A673 (cell line): ENCODE results near the gene PHKG1. TPM values are rescaled to one million over a fixed set of nuclear protein-coding genes. Genes with fewer than 3 reads are reported as not detected.

Experiments used
- BruUV-seq: library from RNA; stranded (reverse); fragments of 400-500 nt; replicated peaks from 2 replicates; lab custom pipeline; 2021; lab: Mats Ljungman, UMichigan
- CTCF ChIA-PET: fragments of 300-600 bp; sonication (Branson Sonifier 250); formaldehyde crosslinking; loops from one replicate; lab custom pipeline; 2022; ENCODE audit warnings: antibody characterized with exemption; lab: Charles Lee
- POLR2A ChIA-PET: fragments of 300-600 bp; sonication (Branson Sonifier 250); formaldehyde crosslinking; loops from one replicate; lab custom pipeline; 2022; ENCODE audit warnings: antibody characterized with exemption; ENCODE audit not compliant: low non-redundant PET; lab: Charles Lee
- DNase-seq: peaks from one replicate; pipeline ENCODE4 v3.0.0-alpha.2; 2015; ENCODE audit warnings: low spot score
- H3K27ac ChIP-seq: fragments of 200-600 bp; sonication (generic); 2 replicates; pipeline ENCODE4 v1.5.1; 2016; ENCODE audit warnings: mixed run types, low read depth, mild to moderate bottlenecking, mixed read lengths, antibody characterized with exemption, low read length; ENCODE audit not compliant: poor library complexity, severe bottlenecking
- H3K27me3 ChIP-seq: fragments of 200-600 bp; sonication (generic); replicated peaks from 2 replicates; pipeline ENCODE4 v1.6.1; 2017; ENCODE audit warnings: mixed run types, low read depth, mild to moderate bottlenecking, mixed read lengths, antibody characterized with exemption, low read length; ENCODE audit not compliant: insufficient read depth, poor library complexity
- H3K36me3 ChIP-seq: fragments of 200-600 bp; sonication (generic); 2 replicates; pipeline ENCODE4 v1.6.1; 2016; ENCODE audit warnings: mixed run types, mild to moderate bottlenecking, mixed read lengths, antibody characterized with exemption, low read length; ENCODE audit not compliant: insufficient read depth, poor library complexity, severe bottlenecking
- H3K4me1 ChIP-seq: fragments of 200-600 bp; sonication (generic); 2 replicates; pipeline ENCODE4 v1.6.1; 2017; ENCODE audit warnings: mixed run types, mild to moderate bottlenecking, mixed read lengths, antibody characterized with exemption, low read length; ENCODE audit not compliant: insufficient read depth, poor library complexity, severe bottlenecking
- H3K4me3 ChIP-seq: fragments of 200-600 bp; sonication (generic); 2 replicates; pipeline ENCODE4 v1.5.1; 2016; ENCODE audit warnings: low read depth, mixed run types, mild to moderate bottlenecking, mixed read lengths, low read length; ENCODE audit not compliant: poor library complexity, severe bottlenecking
- H3K9me3 ChIP-seq: fragments of 200-600 bp; sonication (generic); 2 replicates; pipeline ENCODE4 v1.6.1; 2016; ENCODE audit warnings: mixed run types, low read depth, mild to moderate bottlenecking, mixed read lengths, antibody characterized with exemption, low read length; ENCODE audit not compliant: poor library complexity, severe bottlenecking
- EZH2 ChIP-seq: fragments of 200-600 bp; sonication (generic); IDR thresholded peaks from 2 replicates; pipeline ENCODE4 v1.6.1; 2017; ENCODE audit warnings: borderline replicate concordance, low read depth, mild to moderate bottlenecking, mixed read lengths, antibody characterized with exemption, low read length; ENCODE audit not compliant: poor library complexity, severe bottlenecking
- intact Hi-C: fragments of 100-400 bp; cut with micrococcal nuclease; formaldehyde crosslinking; loops from one replicate; pipeline ENCODE4 v1.10.0; 2022; ENCODE audit not compliant: unreplicated experiment
- total RNA-seq: library from RNA; stranded (reverse); gene quantifications from 2 replicates; pipeline ENCODE4 v1.2.3, GENCODE V29; 2021
- TF ChIP-seq, protein P1 (sequence below): fragments of 300-800, 200-600 bp; sonication (generic); conservative IDR thresholded peaks from 2 replicates; pipeline ENCODE4 v1.5.1; 2017; ENCODE audit warnings: low read depth, mild to moderate bottlenecking, antibody characterized with exemption, low read length, moderate library complexity, mixed read lengths

The PHKG1 gene
- total RNA-seq, 1 experiment from 2014 or later: 2.0 TPM

GRCh38 chr7:56079450-56080185, 13.1 kb downstream of the PHKG1 start:
- Histone ChIP-seq H3K27me3 (no peaks in the 10 kb centered on the region), H3K4me1 (no peaks in the 10 kb centered on the region), H3K27ac (no peak overlapping the region), H3K9me3 (no peaks in the 10 kb centered on the region), H3K4me3 (no peak overlapping the region), H3K36me3 (peaks cover 26% of the 10 kb centered on the region)
- intact Hi-C loops: loop anchor here (10.0 kb wide), 1 partner anchor 795 kb away; no protein-coding TSS in a partner anchor
- TF ChIP-seq, protein P1, sequence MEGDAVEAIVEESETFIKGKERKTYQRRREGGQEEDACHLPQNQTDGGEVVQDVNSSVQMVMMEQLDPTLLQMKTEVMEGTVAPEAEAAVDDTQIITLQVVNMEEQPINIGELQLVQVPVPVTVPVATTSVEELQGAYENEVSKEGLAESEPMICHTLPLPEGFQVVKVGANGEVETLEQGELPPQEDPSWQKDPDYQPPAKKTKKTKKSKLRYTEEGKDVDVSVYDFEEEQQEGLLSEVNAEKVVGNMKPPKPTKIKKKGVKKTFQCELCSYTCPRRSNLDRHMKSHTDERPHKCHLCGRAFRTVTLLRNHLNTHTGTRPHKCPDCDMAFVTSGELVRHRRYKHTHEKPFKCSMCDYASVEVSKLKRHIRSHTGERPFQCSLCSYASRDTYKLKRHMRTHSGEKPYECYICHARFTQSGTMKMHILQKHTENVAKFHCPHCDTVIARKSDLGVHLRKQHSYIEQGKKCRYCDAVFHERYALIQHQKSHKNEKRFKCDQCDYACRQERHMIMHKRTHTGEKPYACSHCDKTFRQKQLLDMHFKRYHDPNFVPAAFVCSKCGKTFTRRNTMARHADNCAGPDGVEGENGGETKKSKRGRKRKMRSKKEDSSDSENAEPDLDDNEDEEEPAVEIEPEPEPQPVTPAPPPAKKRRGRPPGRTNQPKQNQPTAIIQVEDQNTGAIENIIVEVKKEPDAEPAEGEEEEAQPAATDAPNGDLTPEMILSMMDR: peak; percentile 42
- TF ChIP-seq EZH2: no peak
- TSS peak; percentile 75 for BruUV-seq
- DNase-seq: no peak
- POLR2A ChIA-PET: no interaction called here
- CTCF ChIA-PET: no interaction called here

DNA sequence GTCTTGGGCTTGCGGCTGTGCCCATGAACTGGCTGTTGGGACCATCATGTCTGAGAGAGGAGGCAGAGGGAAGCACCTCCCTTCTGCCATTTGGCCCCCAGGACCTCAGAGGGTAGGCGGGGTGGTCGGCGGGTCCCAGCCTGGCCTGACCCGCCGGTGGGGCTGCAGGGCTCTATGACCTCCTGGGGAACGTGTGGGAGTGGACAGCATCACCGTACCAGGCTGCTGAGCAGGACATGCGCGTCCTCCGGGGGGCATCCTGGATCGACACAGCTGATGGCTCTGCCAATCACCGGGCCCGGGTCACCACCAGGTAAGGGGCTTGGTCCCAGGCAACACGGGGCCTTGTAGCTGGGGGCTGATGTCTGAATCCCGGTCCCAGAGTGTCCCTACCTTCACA, 14.6 kb downstream of the PHKG1 start:
- no peak for DNase-seq
- intact Hi-C loops: loop anchor here (10.0 kb wide), 1 partner anchor 793 kb away; no protein-coding TSS in a partner anchor
- H3K27me3 ChIP-seq: no peaks in the 10 kb centered on the region
- TF ChIP-seq, protein P1: no peak
- no peak for TF ChIP-seq EZH2
- no peaks in the 10 kb centered on the region for H3K4me1 ChIP-seq
- no peaks in the 10 kb centered on the region for H3K9me3 ChIP-seq
- no TSS peak for BruUV-seq
- no peak overlapping the region for H3K4me3 ChIP-seq
- ChIA-PET POLR2A (no interaction called here), CTCF (no interaction called here)
- H3K36me3 ChIP-seq: peaks cover 27% of the 10 kb centered on the region
- H3K27ac ChIP-seq: no peak overlapping the region

DNA sequence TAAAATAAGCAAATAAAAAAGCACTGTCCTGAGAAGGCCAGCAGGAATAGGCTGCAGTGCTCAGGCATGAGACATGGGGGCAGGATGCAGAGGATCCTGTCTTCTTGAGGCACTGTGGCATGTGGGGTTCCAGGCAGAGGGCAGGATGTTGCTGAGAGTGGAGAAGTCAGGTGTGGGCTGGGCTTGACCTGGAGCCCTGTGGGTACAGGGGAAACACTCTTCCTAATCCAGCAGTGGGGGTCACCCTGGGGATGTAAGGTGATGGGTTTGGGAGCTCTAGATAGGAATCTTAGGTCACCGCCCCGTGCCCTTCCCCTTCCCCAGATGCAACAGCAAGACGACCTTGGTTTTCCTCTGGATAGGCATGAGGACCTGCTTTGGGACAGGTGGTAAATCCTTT, 15.1 kb downstream of the PHKG1 start:
- POLR2A ChIA-PET: interaction anchor here (0.6 to 0.7 kb wide), 2 partner anchors 9 to 111 kb away, joined by 3 to 5 read pairs; no protein-coding TSS in a partner anchor
- H3K4me1 ChIP-seq: no peaks in the 10 kb centered on the region
- no peaks in the 10 kb centered on the region for H3K9me3 ChIP-seq

More for the DNA sequence above, 15.1 kb downstream of the PHKG1 start:
- Histone ChIP-seq H3K27ac (no peak overlapping the region), H3K4me3 (no peak overlapping the region), H3K27me3 (no peaks in the 10 kb centered on the region), H3K36me3 (peaks cover 32% of the 10 kb centered on the region)
- CTCF ChIA-PET: interaction anchor here (1.2 kb wide), 1 partner anchor 436 kb away, joined by 4 read pairs; no protein-coding TSS in a partner anchor
- BruUV-seq: no TSS peak
- intact Hi-C loops: loop anchor here (10.0 kb wide), 1 partner anchor 793 kb away; no protein-coding TSS in a partner anchor
- DNase-seq: no peak
- no peak for TF ChIP-seq EZH2
- TF ChIP-seq, protein P1: no peak
